GM23338 (cell line): ENCODE results near the gene PDHB.

Experiments
- CREB1 ChIP-seq: fragments of 250-450 bp; sonication (Bioruptor Pico); IDR thresholded peaks from 2 replicates; pipeline ENCODE4 v1.5.0; 2020; ENCODE audit warnings: low read depth, mild to moderate bottlenecking, moderate library complexity
- ETS1 ChIP-seq: IDR thresholded peaks from 2 replicates; pipeline ENCODE4 v1.6.1; 2016; ENCODE audit warnings: antibody characterized with exemption
- EZH2 ChIP-seq: fragments of 200-600 bp; sonication (generic); IDR thresholded peaks from one replicate; pipeline ENCODE4 v1.8.0; 2017; ENCODE audit warnings: antibody characterized with exemption, mild to moderate bottlenecking, low read depth; ENCODE audit not compliant: unreplicated experiment
- EZH2phosphoT487 ChIP-seq: fragments of 200-600 bp; sonication (generic); IDR thresholded peaks from one replicate; pipeline ENCODE4 v1.8.1; 2018; ENCODE audit warnings: antibody characterized with exemption; ENCODE audit not compliant: unreplicated experiment
- JUNB ChIP-seq: IDR thresholded peaks from one replicate; pipeline ENCODE4 v1.6.1; 2016; ENCODE audit warnings: antibody characterized with exemption; ENCODE audit not compliant: unreplicated experiment
- POLR2AphosphoS5 ChIP-seq: IDR thresholded peaks from 2 replicates; pipeline ENCODE4 v1.6.1; 2016; ENCODE audit warnings: antibody characterized with exemption, low read depth
- ZNF114 ChIP-seq: fragments of 250-450 bp; sonication (Bioruptor Pico); IDR thresholded peaks from 2 replicates; pipeline ENCODE4 v1.5.0; 2020; ENCODE audit warnings: mild to moderate bottlenecking, moderate library complexity
- ZNF331 ChIP-seq: fragments of 250-450 bp; sonication (Bioruptor Pico); IDR thresholded peaks from 2 replicates; pipeline ENCODE4 v1.5.0; 2020; ENCODE audit warnings: low read depth, mild to moderate bottlenecking, moderate library complexity
- ZNF462 ChIP-seq: fragments of 250-450 bp; sonication (Bioruptor Pico); IDR thresholded peaks from 2 replicates; pipeline ENCODE4 v1.5.0; 2020; ENCODE audit warnings: mild to moderate bottlenecking, moderate library complexity
- TF ChIP-seq, protein P1 (sequence below), 2 experiments: fragments of 200-600 bp in 1 of 2; sonication (generic) in 1 of 2; conservative IDR thresholded peaks; 2 replicates each; pipeline versions ENCODE4 v1.5.1 to v1.6.1; 2016 to 2017; ENCODE audit warnings: antibody characterized with exemption in 2 of 2, low read depth in 2 of 2, mild to moderate bottlenecking in 2 of 2, moderate library complexity in 1 of 2
- TF ChIP-seq, protein P2 (sequence below): IDR thresholded peaks from one replicate; pipeline ENCODE4 v1.6.1; 2018; ENCODE audit warnings: antibody characterized with exemption; ENCODE audit not compliant: unreplicated experiment

- TF ChIP-seq, protein P1, sequence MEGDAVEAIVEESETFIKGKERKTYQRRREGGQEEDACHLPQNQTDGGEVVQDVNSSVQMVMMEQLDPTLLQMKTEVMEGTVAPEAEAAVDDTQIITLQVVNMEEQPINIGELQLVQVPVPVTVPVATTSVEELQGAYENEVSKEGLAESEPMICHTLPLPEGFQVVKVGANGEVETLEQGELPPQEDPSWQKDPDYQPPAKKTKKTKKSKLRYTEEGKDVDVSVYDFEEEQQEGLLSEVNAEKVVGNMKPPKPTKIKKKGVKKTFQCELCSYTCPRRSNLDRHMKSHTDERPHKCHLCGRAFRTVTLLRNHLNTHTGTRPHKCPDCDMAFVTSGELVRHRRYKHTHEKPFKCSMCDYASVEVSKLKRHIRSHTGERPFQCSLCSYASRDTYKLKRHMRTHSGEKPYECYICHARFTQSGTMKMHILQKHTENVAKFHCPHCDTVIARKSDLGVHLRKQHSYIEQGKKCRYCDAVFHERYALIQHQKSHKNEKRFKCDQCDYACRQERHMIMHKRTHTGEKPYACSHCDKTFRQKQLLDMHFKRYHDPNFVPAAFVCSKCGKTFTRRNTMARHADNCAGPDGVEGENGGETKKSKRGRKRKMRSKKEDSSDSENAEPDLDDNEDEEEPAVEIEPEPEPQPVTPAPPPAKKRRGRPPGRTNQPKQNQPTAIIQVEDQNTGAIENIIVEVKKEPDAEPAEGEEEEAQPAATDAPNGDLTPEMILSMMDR (conservative IDR thresholded peaks at IDR 0.05; ENCODE audit: low read depth in 2 of 2): no peak
- no peak for TF ChIP-seq POLR2AphosphoS5
- no peak for TF ChIP-seq EZH2
- TF ChIP-seq EZH2phosphoT487: no peak
- no peak for TF ChIP-seq CREB1
- TF ChIP-seq JUNB: no peak
- TF ChIP-seq, protein P2, sequence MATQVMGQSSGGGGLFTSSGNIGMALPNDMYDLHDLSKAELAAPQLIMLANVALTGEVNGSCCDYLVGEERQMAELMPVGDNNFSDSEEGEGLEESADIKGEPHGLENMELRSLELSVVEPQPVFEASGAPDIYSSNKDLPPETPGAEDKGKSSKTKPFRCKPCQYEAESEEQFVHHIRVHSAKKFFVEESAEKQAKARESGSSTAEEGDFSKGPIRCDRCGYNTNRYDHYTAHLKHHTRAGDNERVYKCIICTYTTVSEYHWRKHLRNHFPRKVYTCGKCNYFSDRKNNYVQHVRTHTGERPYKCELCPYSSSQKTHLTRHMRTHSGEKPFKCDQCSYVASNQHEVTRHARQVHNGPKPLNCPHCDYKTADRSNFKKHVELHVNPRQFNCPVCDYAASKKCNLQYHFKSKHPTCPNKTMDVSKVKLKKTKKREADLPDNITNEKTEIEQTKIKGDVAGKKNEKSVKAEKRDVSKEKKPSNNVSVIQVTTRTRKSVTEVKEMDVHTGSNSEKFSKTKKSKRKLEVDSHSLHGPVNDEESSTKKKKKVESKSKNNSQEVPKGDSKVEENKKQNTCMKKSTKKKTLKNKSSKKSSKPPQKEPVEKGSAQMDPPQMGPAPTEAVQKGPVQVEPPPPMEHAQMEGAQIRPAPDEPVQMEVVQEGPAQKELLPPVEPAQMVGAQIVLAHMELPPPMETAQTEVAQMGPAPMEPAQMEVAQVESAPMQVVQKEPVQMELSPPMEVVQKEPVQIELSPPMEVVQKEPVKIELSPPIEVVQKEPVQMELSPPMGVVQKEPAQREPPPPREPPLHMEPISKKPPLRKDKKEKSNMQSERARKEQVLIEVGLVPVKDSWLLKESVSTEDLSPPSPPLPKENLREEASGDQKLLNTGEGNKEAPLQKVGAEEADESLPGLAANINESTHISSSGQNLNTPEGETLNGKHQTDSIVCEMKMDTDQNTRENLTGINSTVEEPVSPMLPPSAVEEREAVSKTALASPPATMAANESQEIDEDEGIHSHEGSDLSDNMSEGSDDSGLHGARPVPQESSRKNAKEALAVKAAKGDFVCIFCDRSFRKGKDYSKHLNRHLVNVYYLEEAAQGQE: no peak
- TF ChIP-seq ZNF462 (CRISPR knock-in tag): no peak
- no peak for TF ChIP-seq ETS1
- no peak for TF ChIP-seq ZNF114 (CRISPR knock-in tag)
- TF ChIP-seq ZNF331: no peak
These were observed 8.2 kb upstream of the PDHB start for GRCh38 chr3:58441514-58442450.
